Naive thymus-derived CD4-positive, alpha-beta T cell (primary cell): ENCODE data around the gene SRPX2. TPM values are rescaled to one million over a fixed set of nuclear protein-coding genes. Genes with fewer than 3 reads are reported as not detected.

ENCODE experiments used
- ATAC-seq: fragments of 150-1000 bp; cut with Tn5 transposase; 2 replicates; pipeline ENCODE4 v1.10.0; 2021; ENCODE audit warnings: mild to moderate bottlenecking, moderate library complexity
- CTCF ChIA-PET: fragments of 350-600 bp; sonication (Branson Sonifier 250); formaldehyde crosslinking; loops from one replicate; lab custom pipeline; 2021; ENCODE audit warnings: antibody characterized with exemption; lab: Charles Lee
- POLR2A ChIA-PET: fragments of 350-600 bp; sonication (Branson Sonifier 250); formaldehyde crosslinking; loops from one replicate; lab custom pipeline; 2021; ENCODE audit warnings: antibody characterized with exemption, inconsistent platforms; lab: Charles Lee
- DNase-seq, 9 donors: peaks; one replicate each; pipeline versions ENCODE4 v3.0.0 to v3.0.0-alpha.2; 2020 to 2022; ENCODE audit warnings: mixed read lengths in 1 of 9
- H3K27ac ChIP-seq: one replicate; pipeline ENCODE4 v1.7.0; 2013; ENCODE audit warnings: mild to moderate bottlenecking, low read depth, low read length, moderate library complexity
- H3K27me3 ChIP-seq, 2 donors: one replicate each; pipeline ENCODE4 v1.7.0; 2013; ENCODE audit warnings: low read length in 2 of 2, mild to moderate bottlenecking in 2 of 2, moderate library complexity in 2 of 2; ENCODE audit not compliant: control insufficient read depth in 2 of 2, insufficient read depth in 2 of 2
- H3K36me3 ChIP-seq, 3 experiments: 1 replicate in 2 of 3; 2 replicates in 1 of 3; pipeline ENCODE4 v1.7.0; 2013; ENCODE audit warnings: low read length in 3 of 3, mild to moderate bottlenecking in 3 of 3, moderate library complexity in 1 of 3; ENCODE audit not compliant: insufficient read depth in 3 of 3, control insufficient read depth in 2 of 3
- H3K4me1 ChIP-seq, 2 donors: one replicate each; pipeline ENCODE4 v1.7.0; 2013; ENCODE audit warnings: low read length in 2 of 2, mild to moderate bottlenecking in 2 of 2, moderate library complexity in 1 of 2; ENCODE audit not compliant: control insufficient read depth in 2 of 2, insufficient read depth in 2 of 2
- H3K4me3 ChIP-seq: 2 replicates; pipeline ENCODE4 v1.7.0; 2013; ENCODE audit warnings: mild to moderate bottlenecking, low read length
- H3K9me3 ChIP-seq, 3 experiments: 1 replicate in 2 of 3; 2 replicates in 1 of 3; pipeline ENCODE4 v1.7.0; 2013; ENCODE audit warnings: low read length in 3 of 3; ENCODE audit not compliant: control insufficient read depth in 2 of 3
- H3K27ac Mint-ChIP-seq, 9 donors: one replicate each; pipeline ENCODE4 v1.8.0; 2020 to 2022; ENCODE audit warnings: mixed read lengths in 9 of 9, mild to moderate bottlenecking in 8 of 9, moderate library complexity in 5 of 9, inconsistent platforms in 2 of 9
- H3K27me3 Mint-ChIP-seq, 5 donors: one replicate each; pipeline ENCODE4 v1.8.0; 2021 to 2022; ENCODE audit warnings: mixed read lengths in 5 of 5, mild to moderate bottlenecking in 1 of 5
- H3K36me3 Mint-ChIP-seq, 5 donors: one replicate each; pipeline ENCODE4 v1.8.0; 2020 to 2022; ENCODE audit warnings: mixed read lengths in 5 of 5, mild to moderate bottlenecking in 3 of 5, inconsistent platforms in 1 of 5
- H3K4me1 Mint-ChIP-seq, 7 donors: one replicate each; pipeline ENCODE4 v1.8.0; 2020 to 2022; ENCODE audit warnings: mixed read lengths in 7 of 7, mild to moderate bottlenecking in 3 of 7, inconsistent platforms in 1 of 7
- H3K4me3 Mint-ChIP-seq, 10 donors: one replicate each; pipeline ENCODE4 v1.8.0; 2020 to 2022; ENCODE audit warnings: mild to moderate bottlenecking in 10 of 10, mixed read lengths in 10 of 10, moderate library complexity in 6 of 10, inconsistent platforms in 2 of 10
- H3K9me3 Mint-ChIP-seq, 11 donors: one replicate each; pipeline ENCODE4 v1.8.0; 2020 to 2022; ENCODE audit warnings: mixed read lengths in 11 of 11, mild to moderate bottlenecking in 4 of 11, inconsistent platforms in 1 of 11, moderate library complexity in 1 of 11
- intact Hi-C, 2 donors: fragments of 100-400 bp; cut with micrococcal nuclease; formaldehyde crosslinking; loops; one replicate each; pipeline ENCODE4 v1.15.1; 2023
- polyA plus RNA-seq, 2 donors: library from polyadenylated mRNA; unstranded; fragments of 300-500 nt; fragmentation: Illumina TruSeq; gene quantifications; one replicate each; pipeline ENCODE4 v1.2.3, GENCODE V29; 2021
- total RNA-seq, 6 experiments: library from RNA in 5 of 6; stranded (reverse) in 5 of 6; gene quantifications; 1 replicate in 5 of 6; 2 replicates in 1 of 6; pipeline ENCODE4 v1.2.3 and lab custom pipeline; 2021 to 2026

The SRPX2 gene
- total and polyA plus RNA-seq, 7 experiments from 2014 or later: not detected

GRCh38 chrX:100648458-100649417, 4.7 kb downstream of the SRPX2 start:
- CTCF ChIA-PET: no interaction called here
- peaks cover 0 to 2% (median 0%) of the 10 kb centered on the region in 7 donors for H3K4me1 Mint-ChIP-seq
- H3K27ac ChIP-seq: no peak overlapping the region
- ATAC-seq (no peak), DNase-seq (no peak)
- H3K27me3 ChIP-seq: no peaks in the 10 kb centered on the region
- no peaks in the 10 kb centered on the region for H3K4me1 ChIP-seq
- H3K4me3 ChIP-seq: no peak overlapping the region
- H3K27me3 Mint-ChIP-seq: peaks cover 4 to 7% (median 5%) of the 10 kb centered on the region in 5 donors
- no peaks in the 10 kb centered on the region for H3K9me3 ChIP-seq
- no peaks in the 10 kb centered on the region for H3K9me3 Mint-ChIP-seq
- intact Hi-C loops: no loop called here
- H3K4me3 Mint-ChIP-seq: no peak overlapping the region
- POLR2A ChIA-PET: no interaction called here
- H3K36me3 Mint-ChIP-seq: no peaks in the 10 kb centered on the region
- no peak overlapping the region for H3K27ac Mint-ChIP-seq
- no peaks in the 10 kb centered on the region for H3K36me3 ChIP-seq

GRCh38 chrX:100649550-100650356, 5.8 kb downstream of the SRPX2 start:
- H3K27ac Mint-ChIP-seq: no peak overlapping the region
- DNase-seq (no peak), ATAC-seq (no peak)
- CTCF ChIA-PET: no interaction called here
- no peaks in the 10 kb centered on the region for H3K9me3 Mint-ChIP-seq
- no peaks in the 10 kb centered on the region for H3K4me1 ChIP-seq
- no peaks in the 10 kb centered on the region for H3K27me3 ChIP-seq
- no peaks in the 10 kb centered on the region for H3K9me3 ChIP-seq
- H3K36me3 Mint-ChIP-seq: no peaks in the 10 kb centered on the region
- H3K4me3 Mint-ChIP-seq: no peak overlapping the region
- H3K4me3 ChIP-seq: no peak overlapping the region
- no peaks in the 10 kb centered on the region for H3K4me1 Mint-ChIP-seq
- no peak overlapping the region for H3K27ac ChIP-seq
- intact Hi-C loops: no loop called here
- H3K27me3 Mint-ChIP-seq: peaks cover 0 to 4% (median 3%) of the 10 kb centered on the region in 5 donors
- POLR2A ChIA-PET: no interaction called here
- no peaks in the 10 kb centered on the region for H3K36me3 ChIP-seq

- H3K9me3 Mint-ChIP-seq: no peaks in the 10 kb centered on the region
- Histone ChIP-seq H3K4me3 (no peak overlapping the region), H3K9me3 (no peaks in the 10 kb centered on the region), H3K4me1 (no peaks in the 10 kb centered on the region), H3K27ac (no peak overlapping the region), H3K27me3 (no peaks in the 10 kb centered on the region), H3K36me3 (no peaks in the 10 kb centered on the region)
- no peaks in the 10 kb centered on the region for H3K27me3 Mint-ChIP-seq
- ATAC-seq: no peak
- H3K36me3 Mint-ChIP-seq: no peaks in the 10 kb centered on the region
- DNase-seq: no peak
- H3K4me3 Mint-ChIP-seq: no peak overlapping the region
- ChIA-PET POLR2A (no interaction called here), CTCF (no interaction called here)
- H3K27ac Mint-ChIP-seq: no peak overlapping the region
- H3K4me1 Mint-ChIP-seq: no peaks in the 10 kb centered on the region
- intact Hi-C loops: no loop called here
Measured at GRCh38 chrX:100650841-100651240, 6.8 kb downstream of the SRPX2 start.

DNA sequence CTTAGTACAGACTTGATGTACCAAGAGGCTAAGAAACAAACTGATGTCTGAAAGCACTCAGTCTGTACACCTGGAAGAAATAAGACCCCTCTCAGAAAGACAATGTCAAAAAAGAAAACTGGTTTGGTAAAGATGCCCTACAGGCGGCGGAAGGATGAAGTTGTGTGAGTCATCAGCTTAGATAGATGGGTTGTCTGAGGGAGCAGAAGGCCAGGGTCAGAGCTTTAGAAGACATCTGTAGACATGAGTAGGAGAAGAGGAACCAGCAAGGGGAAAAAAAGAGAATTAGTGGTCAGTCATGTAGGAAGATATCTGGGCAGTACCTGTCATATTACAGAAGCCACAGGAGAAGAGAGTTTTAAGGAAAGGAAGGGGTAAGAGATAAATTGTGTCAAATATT, 8.3 kb downstream of the SRPX2 start:
- Histone ChIP-seq H3K4me1 (no peaks in the 10 kb centered on the region), H3K27me3 (no peaks in the 10 kb centered on the region), H3K4me3 (no peak overlapping the region), H3K9me3 (no peaks in the 10 kb centered on the region), H3K36me3 (no peaks in the 10 kb centered on the region), H3K27ac (no peak overlapping the region)
- DNase-seq (no peak), ATAC-seq (no peak)
- H3K4me3 Mint-ChIP-seq: no peak overlapping the region
- ChIA-PET CTCF (no interaction called here), POLR2A (no interaction called here)
- H3K27me3 Mint-ChIP-seq: peaks cover 0 to 3% (median 0%) of the 10 kb centered on the region in 5 donors
- no peaks in the 10 kb centered on the region for H3K36me3 Mint-ChIP-seq
- no peaks in the 10 kb centered on the region for H3K4me1 Mint-ChIP-seq
- no peaks in the 10 kb centered on the region for H3K9me3 Mint-ChIP-seq
- intact Hi-C loops: no loop called here
- no peak overlapping the region for H3K27ac Mint-ChIP-seq

DNA sequence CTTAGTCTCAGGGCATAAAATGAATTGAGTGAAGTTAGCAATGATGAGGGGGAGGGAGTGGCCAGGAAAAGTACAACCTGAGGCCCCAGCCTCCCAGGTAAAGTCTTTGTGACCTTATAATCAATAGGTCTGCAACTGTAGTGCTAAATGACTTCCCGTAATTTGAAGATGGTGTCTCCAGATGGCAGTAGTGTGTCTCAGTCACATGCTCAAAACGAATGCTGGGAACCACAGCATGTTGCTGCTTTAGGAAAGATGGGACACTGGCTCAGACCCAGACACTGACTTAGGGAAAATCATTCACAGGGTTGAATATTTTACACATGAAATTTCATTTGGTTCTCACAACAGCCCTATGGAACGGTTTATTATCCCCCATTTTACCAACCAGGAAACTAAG, 10.3 kb downstream of the SRPX2 start:
- intact Hi-C loops: no loop called here
- no peak overlapping the region for H3K4me3 ChIP-seq
- no peaks in the 10 kb centered on the region for H3K27me3 ChIP-seq
- H3K27me3 Mint-ChIP-seq: peaks cover 0 to 3% (median 0%) of the 10 kb centered on the region in 5 donors
- no peak overlapping the region for H3K4me3 Mint-ChIP-seq
- no peak overlapping the region for H3K27ac Mint-ChIP-seq
- ATAC-seq (no peak), DNase-seq (no peak)
- H3K36me3 Mint-ChIP-seq: no peaks in the 10 kb centered on the region
- H3K9me3 Mint-ChIP-seq: no peaks in the 10 kb centered on the region
- no peaks in the 10 kb centered on the region for H3K4me1 Mint-ChIP-seq
- CTCF ChIA-PET: interaction anchor here (0.6 kb wide), 1 partner anchor 126 kb away, joined by 3 read pairs; no protein-coding TSS in a partner anchor
- no peak overlapping the region for H3K27ac ChIP-seq
- POLR2A ChIA-PET: no interaction called here
- H3K9me3 ChIP-seq: no peaks in the 10 kb centered on the region
- no peaks in the 10 kb centered on the region for H3K4me1 ChIP-seq
- no peaks in the 10 kb centered on the region for H3K36me3 ChIP-seq

DNA sequence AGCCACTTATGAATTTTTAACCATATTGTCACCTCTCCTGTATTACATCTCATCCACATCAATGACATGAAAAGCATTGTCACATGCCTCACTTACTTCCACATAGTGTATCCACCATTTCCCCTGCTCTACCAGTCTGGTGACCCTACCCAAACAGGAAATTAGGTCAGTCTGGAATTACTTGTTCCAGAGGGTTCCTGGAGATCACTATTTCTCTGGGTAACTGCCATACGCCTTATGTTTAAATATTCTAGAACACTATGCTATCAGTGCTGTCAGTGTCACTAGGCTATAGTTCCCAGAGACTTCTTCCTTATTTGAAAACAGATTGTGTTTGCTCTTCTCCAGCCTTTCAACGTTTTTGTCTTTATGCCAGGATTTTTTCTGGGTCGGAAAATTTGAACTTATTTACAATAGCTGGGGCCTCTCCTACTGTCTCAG, 15.0 kb downstream of the SRPX2 start:
- Histone ChIP-seq H3K4me1 (no peaks in the 10 kb centered on the region), H3K36me3 (no peaks in the 10 kb centered on the region), H3K27me3 (no peaks in the 10 kb centered on the region), H3K27ac (no peak overlapping the region), H3K4me3 (no peak overlapping the region), H3K9me3 (no peaks in the 10 kb centered on the region)
- DNase-seq: no peak
- ChIA-PET POLR2A (no interaction called here), CTCF (no interaction called here)
- Mint-ChIP-seq H3K4me3 (no peak overlapping the region), H3K36me3 (no peaks in the 10 kb centered on the region), H3K4me1 (no peaks in the 10 kb centered on the region), H3K9me3 (no peaks in the 10 kb centered on the region), H3K27ac (no peak overlapping the region), H3K27me3 (peaks cover 0 to 7% (median 0%) of the 10 kb centered on the region in 5 donors)
- no peak for ATAC-seq
- intact Hi-C loops: no loop called here
